ENCODE results near the gene USP34.

GRCh38 chr2:61456070-61456745, 14.7 kb downstream of the USP34 start:
- no peak for TF ChIP-seq CTCF (IDR thresholded peaks at IDR 0.05)
- no peak for TF ChIP-seq POLR2A (IDR thresholded peaks at IDR 0.05)
